ENCODE measurements around the gene SDR42E2. TPM values are rescaled to one million over a fixed set of nuclear protein-coding genes. Genes with fewer than 3 reads are reported as not detected.
"Not testable (repeated sequence)": the region's sequence is repeated elsewhere in the genome, so short reads cannot be mapped to it uniquely, and the experiment has no call there.

The SDR42E2 gene
- total RNA-seq, 1 donor from 2014 or later, result 0.12 TPM

DNA sequence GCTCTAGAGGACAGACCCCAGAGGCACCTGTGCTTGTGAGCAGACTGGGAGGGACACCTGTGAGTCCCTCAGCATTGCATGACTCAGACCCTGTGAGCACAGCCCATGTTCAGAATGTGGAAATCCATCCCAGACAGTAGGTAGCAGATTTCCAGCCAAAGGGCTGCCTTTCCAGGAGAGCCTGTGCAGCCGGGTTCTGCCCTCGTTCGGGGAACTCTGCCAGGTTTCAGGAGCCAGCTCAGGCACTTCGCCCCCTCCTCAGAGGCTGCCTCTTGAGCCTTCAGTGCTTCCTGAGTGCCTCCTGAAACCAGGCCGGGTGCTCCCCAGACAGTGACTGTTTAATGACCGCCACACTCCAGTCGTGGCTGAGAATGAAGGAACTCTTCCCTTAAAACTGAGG is 23.3 kb upstream of the SDR42E2 start:
- H3K4me3 ChIP-seq (ENCODE audit: low read depth, low read length), result no peak overlapping the region
- TF ChIP-seq, protein P1, sequence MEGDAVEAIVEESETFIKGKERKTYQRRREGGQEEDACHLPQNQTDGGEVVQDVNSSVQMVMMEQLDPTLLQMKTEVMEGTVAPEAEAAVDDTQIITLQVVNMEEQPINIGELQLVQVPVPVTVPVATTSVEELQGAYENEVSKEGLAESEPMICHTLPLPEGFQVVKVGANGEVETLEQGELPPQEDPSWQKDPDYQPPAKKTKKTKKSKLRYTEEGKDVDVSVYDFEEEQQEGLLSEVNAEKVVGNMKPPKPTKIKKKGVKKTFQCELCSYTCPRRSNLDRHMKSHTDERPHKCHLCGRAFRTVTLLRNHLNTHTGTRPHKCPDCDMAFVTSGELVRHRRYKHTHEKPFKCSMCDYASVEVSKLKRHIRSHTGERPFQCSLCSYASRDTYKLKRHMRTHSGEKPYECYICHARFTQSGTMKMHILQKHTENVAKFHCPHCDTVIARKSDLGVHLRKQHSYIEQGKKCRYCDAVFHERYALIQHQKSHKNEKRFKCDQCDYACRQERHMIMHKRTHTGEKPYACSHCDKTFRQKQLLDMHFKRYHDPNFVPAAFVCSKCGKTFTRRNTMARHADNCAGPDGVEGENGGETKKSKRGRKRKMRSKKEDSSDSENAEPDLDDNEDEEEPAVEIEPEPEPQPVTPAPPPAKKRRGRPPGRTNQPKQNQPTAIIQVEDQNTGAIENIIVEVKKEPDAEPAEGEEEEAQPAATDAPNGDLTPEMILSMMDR (conservative IDR thresholded peaks at IDR 0.05; ENCODE audit: low read depth, low read length), result no peak
- no peak for DNase-seq (ENCODE audit: low read depth)

GRCh38 chr16:22139732-22140131 is 22.6 kb upstream of the SDR42E2 start:
- TF ChIP-seq, protein P1 (conservative IDR thresholded peaks at IDR 0.05; ENCODE audit: low read depth, low read length), result no peak
- DNase-seq (ENCODE audit: low read depth), result no peak
- H3K4me3 ChIP-seq (ENCODE audit: low read depth, low read length), result no peak overlapping the region

GRCh38 chr16:22141767-22142166 is 20.5 kb upstream of the SDR42E2 start:
- H3K4me3 ChIP-seq (ENCODE audit: low read depth, low read length), result no peak overlapping the region
- TF ChIP-seq, protein P1 (conservative IDR thresholded peaks at IDR 0.05; ENCODE audit: low read depth, low read length), result peak; percentile 69
- no peak for DNase-seq (ENCODE audit: low read depth)

DNA sequence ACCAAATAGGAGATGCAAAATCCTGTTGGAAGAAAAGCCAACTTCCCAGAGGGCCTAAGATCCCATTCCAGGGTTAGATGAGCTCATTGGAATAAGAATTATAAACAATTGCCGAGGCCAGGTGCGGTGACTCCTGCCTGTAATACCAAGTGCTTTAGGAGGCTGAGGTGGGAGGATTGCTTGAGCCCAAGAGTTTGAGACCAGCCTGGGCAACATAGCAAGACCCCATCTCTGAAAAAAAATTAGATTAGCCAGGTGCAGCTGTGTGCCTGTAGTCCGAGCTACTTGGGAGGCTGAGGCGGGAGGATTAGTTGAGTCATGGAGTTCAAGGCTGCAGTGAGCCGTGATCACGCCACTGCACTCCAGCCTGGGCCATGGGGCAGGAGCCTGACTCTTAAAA is 17.8 kb upstream of the SDR42E2 start:
- no peak overlapping the region for H3K4me3 ChIP-seq (ENCODE audit: low read depth, low read length)

DNA sequence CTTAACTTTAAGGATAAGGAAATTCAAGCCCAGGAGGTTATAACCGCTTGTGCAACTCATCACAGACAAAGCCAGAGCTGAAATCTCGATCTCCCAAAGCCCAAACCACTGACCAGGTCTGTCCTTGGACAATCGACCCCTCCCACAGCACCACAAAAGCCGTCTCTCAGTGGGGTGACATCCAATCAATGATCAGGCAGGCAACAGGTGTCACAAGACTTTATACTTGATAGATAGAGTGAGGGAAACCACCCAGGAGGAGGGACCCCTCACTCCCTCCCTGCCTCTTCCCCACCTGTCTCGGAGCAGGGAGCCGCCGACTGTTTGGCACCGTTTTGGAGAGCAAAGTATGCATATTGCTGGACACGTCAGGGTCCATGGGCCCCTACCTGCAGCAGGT is 14.5 kb upstream of the SDR42E2 start:
- no peak for DNase-seq (ENCODE audit: low read depth)
- no peak overlapping the region for H3K4me3 ChIP-seq (ENCODE audit: low read depth, low read length)
- TF ChIP-seq, protein P1 (conservative IDR thresholded peaks at IDR 0.05; ENCODE audit: low read depth, low read length), result no peak

More for the DNA sequence above, 17.8 kb upstream of the SDR42E2 start:
- TF ChIP-seq, protein P1 (conservative IDR thresholded peaks at IDR 0.05; ENCODE audit: low read depth, low read length), result no peak
- DNase-seq (ENCODE audit: low read depth), result no peak

GRCh38 chr16:22151246-22151998 is 10.9 kb upstream of the SDR42E2 start:
- TF ChIP-seq, protein P1 (conservative IDR thresholded peaks at IDR 0.05; ENCODE audit: low read depth, low read length), result no peak
- DNase-seq (ENCODE audit: low read depth), result no peak
- no peak overlapping the region for H3K4me3 ChIP-seq (ENCODE audit: low read depth, low read length)

DNA sequence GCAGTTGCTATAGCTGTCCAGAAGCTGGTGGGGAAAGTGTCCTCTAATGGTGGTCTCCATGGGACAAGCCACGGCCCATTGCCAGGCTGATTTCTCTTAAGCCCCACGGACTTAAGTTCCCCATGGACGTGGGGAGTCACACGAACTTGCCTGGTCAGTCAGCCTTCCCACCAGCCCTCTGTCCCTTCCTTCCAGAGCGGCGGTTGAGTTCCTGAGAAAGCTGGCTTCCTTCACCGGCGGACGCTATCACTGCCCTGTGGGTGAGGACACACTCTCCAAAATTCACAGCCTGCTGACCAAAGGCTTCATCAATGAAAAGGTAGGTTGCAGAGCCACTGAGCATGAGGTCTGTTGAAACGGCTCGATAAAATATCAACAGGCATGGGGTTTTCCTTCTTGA is 10.0 kb upstream of the SDR42E2 start:
- no peak overlapping the region for H3K4me3 ChIP-seq (ENCODE audit: low read depth, low read length)
- TF ChIP-seq, protein P1 (conservative IDR thresholded peaks at IDR 0.05; ENCODE audit: low read depth, low read length), result no peak
- no peak for DNase-seq (ENCODE audit: low read depth)

DNA sequence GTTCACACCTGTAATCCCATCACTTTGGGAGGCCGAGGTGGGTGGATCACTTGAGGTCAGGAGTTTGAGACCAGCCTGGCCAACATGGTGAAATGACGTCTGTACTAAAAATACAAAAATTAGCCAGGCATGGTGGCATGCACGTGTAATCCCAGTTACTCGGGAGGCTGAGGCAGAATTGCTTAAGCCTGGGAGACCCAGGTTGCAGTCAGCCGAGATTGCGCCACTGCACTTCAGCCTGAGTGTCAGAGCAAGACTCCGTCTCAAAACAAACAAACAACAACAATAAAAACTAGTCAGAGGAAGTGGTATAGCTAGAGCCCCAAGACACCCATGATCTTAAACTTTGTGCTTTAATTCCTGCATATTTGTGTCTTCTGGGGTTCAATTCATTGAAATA is 9.2 kb upstream of the SDR42E2 start:
- not testable (repeated sequence) for H3K4me3 ChIP-seq (ENCODE audit: low read depth, low read length); DNase-seq (ENCODE audit: low read depth)

All from epithelial cell of proximal tubule (primary cell).